Fibroblast of upper back skin (primary cell): Measurements from ENCODE around the gene ESCO1.
"Not testable (repeated sequence)": the region's sequence is repeated elsewhere in the genome, so short reads cannot be mapped to it uniquely, and the experiment has no call there.

ENCODE experiments used
- DNase-seq: peaks from one replicate; pipeline ENCODE4 v3.0.0-alpha.2; 2013

The ESCO1 gene

GRCh38 chr18:21592361-21592760 is 8.1 kb downstream of the ESCO1 start:
- not testable (repeated sequence) for DNase-seq

DNA sequence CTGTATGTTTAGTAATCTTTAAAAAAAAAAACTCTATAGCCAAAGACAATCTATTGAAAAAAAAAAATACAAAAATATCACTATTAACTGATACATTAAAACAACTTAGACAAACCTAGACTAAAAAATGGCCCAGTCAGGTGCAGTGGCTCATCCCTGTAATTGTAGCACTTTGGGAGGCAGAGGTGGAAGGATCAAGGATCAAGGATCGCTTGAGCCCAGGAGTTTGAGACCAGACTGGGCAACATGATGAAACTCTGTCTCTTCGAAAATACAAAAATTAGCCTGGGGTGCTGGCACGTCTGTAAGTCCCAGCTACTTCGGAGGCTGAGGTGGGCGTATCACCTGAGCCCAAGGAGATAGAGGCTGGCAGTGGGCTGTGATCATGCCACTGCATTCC is 16.1 kb downstream of the ESCO1 start:
- DNase-seq: no peak

DNA sequence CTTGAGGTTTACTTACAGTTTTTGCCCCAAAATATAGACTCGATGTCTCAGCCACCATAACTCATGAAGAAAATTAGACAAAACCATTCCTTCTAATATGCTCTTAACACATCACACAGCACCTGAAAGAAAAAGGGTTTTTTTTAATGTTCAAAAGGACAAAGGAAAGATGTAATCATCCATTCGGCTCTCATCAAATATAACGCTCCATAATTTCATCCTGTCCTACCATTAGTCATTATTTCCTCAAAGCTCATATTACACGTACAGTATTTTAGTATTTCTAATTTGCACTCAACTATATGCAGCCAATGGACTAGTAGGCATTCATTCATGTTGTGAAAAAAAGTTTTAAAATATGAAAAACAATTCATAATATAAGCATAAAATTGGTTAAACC is 24.8 kb downstream of the ESCO1 start:
- no peak for DNase-seq

- peak; percentile 13 for DNase-seq
These were observed 28.7 kb downstream of the ESCO1 start for GRCh38 chr18:21571772-21572171.

DNA sequence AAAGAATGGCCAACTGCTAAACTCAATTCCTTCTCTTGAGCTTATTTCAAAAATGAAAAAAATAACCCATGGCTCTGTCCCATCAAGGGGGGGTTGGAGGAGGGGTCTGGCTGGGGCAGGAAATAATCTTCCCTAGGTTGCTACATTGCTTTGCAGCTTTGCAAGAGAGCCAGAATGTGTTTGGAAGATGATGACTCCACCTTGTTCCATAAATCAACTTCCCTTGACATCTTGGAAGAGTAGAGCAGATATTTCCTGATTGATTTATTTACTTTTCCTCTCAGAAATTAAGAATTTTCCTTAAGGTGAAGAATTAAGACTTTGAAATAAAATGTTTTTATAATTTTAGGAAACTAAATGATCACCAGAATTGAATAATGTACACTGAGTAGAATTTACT is 41.3 kb downstream of the ESCO1 start:
- DNase-seq: no peak

DNA sequence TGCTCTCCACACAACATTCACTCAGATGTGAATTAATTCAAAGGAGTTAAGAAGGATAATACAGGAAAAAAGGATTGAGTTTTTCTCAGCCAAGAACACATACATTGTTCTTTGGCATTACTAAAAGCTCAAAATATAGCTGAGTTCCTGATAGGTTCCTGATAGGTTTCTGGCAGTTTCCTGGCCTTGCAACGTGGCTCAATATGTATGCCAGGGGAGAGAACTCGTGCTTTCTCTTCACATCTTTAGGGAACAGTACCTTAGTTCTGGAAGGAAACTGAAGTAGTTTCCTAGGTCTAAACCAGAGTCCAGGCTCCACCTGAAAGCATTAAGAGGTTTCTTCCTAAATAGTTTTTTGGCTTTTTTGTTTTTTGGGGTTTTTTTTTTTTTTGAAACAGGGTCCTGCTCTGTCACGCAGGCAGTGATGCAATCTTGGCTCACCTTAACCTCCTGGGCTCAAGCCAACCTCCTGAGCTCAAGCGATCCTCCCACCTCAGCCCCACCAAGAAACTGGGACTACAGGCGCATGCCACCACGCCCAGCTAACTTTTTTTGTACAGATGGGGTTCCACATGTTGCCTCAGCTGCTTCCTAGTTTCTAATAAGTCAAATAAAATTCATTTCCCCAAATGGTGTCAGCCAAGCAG is 42.8 kb downstream of the ESCO1 start:
- DNase-seq: peak; percentile 2

DNA sequence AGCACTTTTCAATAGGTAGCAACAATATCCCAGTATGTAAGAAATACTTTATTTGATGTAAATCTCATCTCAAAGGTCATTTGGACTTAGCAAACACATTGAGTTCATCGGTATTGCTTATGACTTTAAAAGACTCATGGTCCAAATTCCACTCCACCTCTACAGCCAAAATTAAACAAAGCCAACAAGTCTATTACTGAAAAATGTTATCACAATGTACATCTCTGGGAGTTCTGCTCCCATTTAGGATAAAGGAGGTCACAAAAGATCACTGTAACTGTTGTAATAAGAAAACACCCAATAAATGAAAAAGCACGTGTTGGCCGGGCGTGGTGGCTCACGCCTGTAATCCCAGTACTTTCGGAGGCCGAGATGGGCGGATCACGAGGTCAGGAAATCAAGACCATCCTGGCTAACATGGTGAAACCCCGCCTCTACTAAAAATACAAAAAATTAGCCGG is 50.0 kb downstream of the ESCO1 start:
- DNase-seq: no peak

GRCh38 chr18:21548647-21549046 is 51.9 kb downstream of the ESCO1 start:
- no peak for DNase-seq

DNA sequence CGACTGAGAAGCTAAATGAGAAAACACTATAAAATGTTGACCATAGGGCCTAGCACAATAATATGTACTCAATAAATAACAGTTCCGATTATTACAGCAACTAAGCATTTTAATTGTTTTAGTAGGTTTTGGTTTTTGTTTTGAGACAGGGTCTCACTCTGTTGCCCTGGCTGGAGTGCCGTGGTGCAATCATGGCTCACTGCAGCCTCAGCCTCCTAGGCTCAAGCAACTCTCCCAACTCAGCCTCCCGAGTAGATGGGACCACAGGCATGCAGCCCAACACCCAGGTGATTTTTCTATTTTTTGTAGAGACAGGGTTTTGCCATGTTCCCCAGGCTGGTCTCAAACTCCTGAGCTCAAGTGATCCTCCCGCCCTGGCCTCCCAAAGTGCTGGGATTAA is 54.1 kb downstream of the ESCO1 start:
- DNase-seq: no peak

- no peak for DNase-seq
These were observed 62.3 kb downstream of the ESCO1 start for GRCh38 chr18:21538230-21538629.

DNA sequence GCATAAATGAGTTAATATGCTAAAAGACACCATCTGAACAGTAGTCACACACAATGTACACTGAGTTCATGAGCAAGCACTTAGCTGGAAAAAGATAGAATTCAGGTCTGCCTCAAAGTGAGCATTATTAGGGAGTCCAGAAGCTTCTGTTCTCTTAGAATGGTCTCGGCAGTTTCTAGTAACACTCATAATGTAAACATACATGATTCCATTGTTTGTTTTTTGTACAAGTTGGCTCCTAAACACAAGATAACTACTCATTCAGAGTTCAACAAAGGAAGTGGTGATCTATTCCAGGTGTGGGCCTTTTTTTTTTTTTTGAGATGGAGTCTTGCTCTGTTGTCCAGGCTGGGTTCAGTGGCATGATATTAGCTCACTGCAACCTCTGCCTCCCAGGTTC is 66.2 kb downstream of the ESCO1 start:
- no peak for DNase-seq

DNA sequence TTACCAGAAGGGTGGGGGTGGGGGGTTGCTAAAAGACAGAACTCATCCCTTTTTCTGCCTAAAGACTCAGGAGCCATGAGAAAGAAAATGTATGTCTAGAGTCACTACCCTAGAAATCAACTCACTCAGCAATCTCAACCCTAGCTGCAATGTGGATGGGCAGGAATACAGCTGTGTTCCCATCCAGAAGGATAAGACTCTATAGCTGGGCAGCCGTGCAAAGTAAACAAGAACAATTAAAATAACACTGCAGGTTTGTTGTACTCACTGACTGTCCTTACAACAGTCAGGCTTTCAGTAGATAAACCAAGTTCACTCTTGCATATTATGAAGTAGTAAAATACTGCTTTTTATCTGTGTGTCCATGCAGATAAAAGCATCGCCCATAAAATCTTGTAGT is 74.0 kb downstream of the ESCO1 start:
- DNase-seq: no peak

DNA sequence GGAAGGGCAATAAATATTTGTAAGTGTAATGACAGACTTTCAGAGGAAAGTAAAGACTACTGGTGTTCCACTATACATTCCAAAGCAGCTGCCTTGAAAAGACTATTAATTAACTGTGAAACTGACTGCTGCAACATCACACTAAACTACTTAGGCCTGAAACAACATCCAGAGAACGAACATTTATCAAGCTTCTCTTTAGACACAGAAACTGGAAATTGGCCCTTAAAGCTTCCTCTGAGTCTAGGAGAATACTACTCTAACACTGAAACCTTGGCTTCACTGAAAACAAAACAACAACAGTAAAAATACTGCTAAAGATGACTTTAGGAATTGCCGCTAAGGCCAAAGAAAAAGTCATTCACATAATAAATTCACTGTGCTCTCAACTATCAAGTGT is 74.6 kb downstream of the ESCO1 start:
- DNase-seq: no peak

DNA sequence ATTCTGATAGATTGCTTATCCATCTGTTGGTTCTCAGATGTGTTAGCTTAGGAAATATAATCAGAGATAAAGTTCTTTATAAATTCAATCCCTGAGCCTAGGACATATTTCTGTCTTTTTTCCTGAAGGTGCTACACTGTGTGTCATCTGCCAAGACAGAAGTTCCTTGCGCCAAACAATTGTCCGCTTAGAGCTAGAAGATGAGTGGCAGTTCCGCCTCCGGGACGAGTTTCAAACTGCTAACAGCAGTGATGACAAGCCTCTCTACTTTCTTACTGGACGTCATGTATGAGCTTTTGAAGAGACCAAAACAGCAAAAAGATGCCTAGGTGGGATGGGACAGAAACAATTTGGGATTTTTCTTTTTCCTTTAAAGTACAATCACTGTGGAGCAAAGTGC is 78.0 kb downstream of the ESCO1 start:
- no peak for DNase-seq

- DNase-seq: no peak
These were observed 86.8 kb downstream of the ESCO1 start for GRCh38 chr18:21513741-21514140.

DNA sequence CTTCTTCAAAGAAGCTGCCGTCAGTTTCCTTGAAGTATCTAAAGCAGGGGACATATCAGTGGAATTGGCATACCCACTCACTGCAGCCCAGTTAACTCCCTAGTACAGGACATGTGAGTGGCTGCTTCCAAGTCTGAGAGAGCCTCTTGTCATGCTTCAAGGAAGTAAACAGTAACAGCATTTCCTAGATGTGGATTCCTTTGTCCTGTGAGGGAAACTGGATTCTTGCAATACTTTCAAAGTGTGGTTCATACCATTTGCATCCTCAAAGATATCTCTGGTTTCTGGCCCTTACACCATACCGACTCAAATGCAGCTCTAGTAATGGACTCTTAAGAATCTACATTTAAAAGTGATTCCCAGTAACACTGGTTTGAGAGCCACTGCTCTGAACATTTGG is 87.2 kb downstream of the ESCO1 start:
- DNase-seq: peak; percentile 7

GRCh38 chr18:21509062-21509461 is 91.4 kb downstream of the ESCO1 start:
- DNase-seq: no peak

- no peak for DNase-seq
These were observed 92.4 kb downstream of the ESCO1 start for GRCh38 chr18:21507913-21508701.

GRCh38 chr18:21502661-21503060 is 97.8 kb downstream of the ESCO1 start:
- no peak for DNase-seq

GRCh38 chr18:21499997-21500396 is 100.5 kb downstream of the ESCO1 start:
- no peak for DNase-seq

- no peak for DNase-seq
These were observed 104.1 kb downstream of the ESCO1 start for GRCh38 chr18:21496277-21496835.

DNA sequence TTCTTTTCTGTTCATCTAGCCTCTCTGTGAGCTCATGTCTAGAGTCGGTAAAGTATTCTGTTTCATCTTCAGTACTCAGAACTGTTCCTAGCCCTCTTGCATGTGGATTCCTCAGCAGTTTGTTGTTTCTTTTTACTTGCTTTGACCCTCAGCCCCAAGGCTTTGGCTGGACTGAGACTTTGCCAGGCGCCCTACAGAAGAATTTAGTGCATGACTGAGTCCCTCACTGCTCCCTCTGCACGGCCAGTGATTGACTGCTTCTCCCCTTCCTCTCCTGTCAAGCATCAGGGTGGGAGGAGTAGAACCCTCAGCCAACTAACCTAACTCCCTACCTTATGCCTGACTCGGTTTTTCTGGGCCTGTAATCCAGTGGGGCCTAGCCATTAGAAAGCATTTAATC is 109.8 kb downstream of the ESCO1 start:
- DNase-seq: no peak

DNA sequence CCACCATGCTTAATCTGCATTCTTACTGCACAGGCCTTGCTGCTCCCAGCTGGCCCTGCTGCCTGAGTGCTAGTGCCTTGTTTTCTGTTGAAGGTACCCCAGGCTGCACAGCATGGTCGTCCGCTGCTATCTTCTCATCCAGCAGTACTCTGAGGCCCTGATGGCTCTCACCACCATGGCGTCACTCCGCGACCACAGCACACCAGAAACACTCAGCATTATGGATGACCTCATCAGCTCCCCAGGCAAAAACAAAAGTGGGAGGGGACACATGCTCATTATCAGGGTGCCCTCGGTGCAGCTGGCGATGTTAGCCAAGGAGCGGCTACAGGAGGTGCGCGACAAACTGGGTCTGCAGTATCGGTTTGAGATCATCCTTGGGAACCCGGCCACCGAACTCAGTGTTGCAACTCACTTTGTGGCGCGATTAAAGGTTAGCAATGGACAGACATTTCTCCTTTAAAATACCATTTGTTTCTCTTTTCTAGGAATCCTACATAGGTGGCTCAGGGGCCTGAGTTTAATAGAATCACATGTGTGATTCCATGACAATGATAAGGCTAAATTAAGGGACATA is 110.5 kb downstream of the ESCO1 start:
- no peak for DNase-seq
